ENCODE results near the gene TRAF2.

GRCh38 chr9:136840877-136841645 is 45.3 kb upstream of the TRAF2 start:
- TF ChIP-seq MAX (IDR thresholded peaks at IDR 0.05; ENCODE audit: insufficient read depth, insufficient read length) (no peak), EZH2 (IDR thresholded peaks at IDR 0.05; ENCODE audit: borderline replicate concordance, low read depth, low read length, severe bottlenecking) (no peak), CTCF (IDR thresholded peaks at IDR 0.05; ENCODE audit: extremely low read depth in 1 of 2, insufficient read depth in 1 of 2, low read depth in 1 of 2, low read length in 2 of 2) (no peak)
